Mesenteric fat pad (tissue), 1 donor: ENCODE results near the gene NEK6. TPM values are rescaled to one million over a fixed set of nuclear protein-coding genes. Genes with fewer than 3 reads are reported as not detected.

Experiments
- DNase-seq: peaks from one replicate; pipeline ENCODE4 v3.0.0-alpha.2; 2020; ENCODE audit warnings: low spot score
- total RNA-seq: library from RNA; stranded (reverse); fragmentation: NEBNext Ultra II Directional; extraction: Animal tissue kit (Norgen Biotek cat#: 25700); gene quantifications from one replicate; pipeline ENCODE4 v1.2.1, GENCODE V29; 2021
- donor health status: DM: yes; HTN: yes; CAD: no.

The NEK6 gene
- total RNA-seq, 1 donor from 2014 or later: 97.9 TPM

DNA sequence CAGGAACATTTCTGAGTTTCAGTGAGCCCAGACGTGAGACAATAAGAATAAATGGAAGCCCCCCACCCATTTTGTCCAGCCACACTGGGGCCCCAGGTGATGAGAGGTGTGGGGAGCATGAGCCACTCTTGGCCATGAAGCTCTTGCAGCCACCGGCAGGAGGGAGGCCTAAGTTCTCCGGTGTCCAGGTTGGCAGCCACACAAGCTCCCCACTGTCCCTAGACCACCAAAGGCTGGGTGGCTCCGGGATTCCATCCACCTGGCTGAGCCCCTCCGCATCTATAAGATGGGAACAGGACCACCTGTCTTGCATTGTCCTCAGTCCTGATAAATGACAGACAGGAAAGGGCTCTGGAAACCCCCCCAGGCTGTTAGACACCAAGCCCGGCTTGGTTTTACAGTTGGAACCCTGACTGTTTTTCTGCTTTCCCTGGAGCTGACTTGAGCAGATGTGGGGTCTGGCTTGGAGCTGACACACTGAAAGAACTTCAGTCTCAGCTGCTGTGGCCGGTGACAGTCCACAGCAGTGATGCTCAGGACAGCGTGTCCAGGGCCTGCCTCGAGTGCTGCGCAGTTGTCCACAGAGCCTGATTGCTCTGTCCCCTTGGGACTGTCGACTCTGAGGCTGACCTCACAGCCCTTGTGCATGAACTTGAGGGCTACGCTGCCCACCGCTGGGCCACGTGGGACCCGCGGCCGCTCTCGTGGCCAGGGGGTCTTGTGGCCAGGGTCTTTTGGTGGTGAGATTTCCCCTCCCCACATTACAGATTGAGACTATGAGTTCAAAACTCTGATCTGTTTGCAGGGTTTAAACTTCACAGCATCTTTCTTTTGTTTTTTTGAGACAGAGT lies 82.7 kb downstream of the NEK6 start:
- no peak for DNase-seq

GRCh38 chr9:124341455-124342170 lies 83.9 kb downstream of the NEK6 start:
- no peak for DNase-seq

DNA sequence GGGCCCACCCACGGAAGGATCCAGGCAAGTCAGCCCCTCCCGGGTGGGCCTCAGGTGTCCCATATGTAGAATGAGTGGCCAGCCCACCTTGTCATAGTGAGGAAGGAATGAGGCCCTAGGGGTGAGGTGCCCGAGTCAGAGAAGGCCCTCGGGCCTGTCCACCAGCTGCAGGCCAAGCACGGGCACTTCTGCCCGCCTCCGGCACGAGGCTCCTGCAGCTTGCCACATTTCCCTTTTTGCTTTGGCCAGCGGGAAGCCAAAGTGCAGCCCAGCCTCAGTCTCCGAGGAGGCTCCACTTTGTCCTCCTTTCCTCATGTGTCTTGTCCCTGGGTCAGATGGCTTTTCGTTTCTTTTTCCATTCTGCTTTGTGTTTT lies 84.6 kb downstream of the NEK6 start:
- no peak for DNase-seq

DNA sequence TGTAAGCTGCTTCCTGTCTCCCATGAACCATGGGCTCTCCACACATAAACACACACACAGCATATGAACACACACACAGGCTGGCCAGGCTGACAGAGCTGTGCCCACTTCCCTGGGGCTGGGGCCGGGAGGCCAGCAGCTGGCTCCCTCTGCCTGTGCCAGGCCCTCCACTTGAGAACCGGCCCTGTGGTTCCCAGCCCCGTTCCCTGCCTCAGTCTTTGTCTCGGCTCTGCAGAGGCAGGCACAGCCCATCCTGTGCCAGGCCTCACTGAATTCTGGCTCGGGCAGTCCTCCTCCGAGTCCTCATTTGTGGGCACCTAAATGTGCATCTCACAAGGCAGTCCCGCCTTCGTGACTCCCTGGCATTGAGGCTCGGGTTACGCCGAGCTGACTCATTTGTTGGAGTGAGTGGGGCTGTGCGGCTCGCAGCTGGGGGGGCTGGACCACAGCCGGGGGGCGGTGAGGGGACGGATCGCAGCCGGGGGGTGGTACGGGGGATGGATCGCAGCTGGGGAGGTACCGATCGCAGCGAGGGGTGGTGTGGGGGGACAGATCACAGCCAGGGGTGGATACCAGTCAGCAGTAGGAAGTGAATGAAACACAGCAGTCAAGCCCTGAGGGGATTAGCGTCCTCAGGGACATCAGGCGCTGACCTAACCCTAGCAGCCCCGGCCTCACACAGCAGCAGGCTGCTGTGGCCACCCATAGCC lies 85.2 kb downstream of the NEK6 start:
- DNase-seq: no peak

GRCh38 chr9:124343533-124344290 lies 86.0 kb downstream of the NEK6 start:
- DNase-seq: no peak

DNA sequence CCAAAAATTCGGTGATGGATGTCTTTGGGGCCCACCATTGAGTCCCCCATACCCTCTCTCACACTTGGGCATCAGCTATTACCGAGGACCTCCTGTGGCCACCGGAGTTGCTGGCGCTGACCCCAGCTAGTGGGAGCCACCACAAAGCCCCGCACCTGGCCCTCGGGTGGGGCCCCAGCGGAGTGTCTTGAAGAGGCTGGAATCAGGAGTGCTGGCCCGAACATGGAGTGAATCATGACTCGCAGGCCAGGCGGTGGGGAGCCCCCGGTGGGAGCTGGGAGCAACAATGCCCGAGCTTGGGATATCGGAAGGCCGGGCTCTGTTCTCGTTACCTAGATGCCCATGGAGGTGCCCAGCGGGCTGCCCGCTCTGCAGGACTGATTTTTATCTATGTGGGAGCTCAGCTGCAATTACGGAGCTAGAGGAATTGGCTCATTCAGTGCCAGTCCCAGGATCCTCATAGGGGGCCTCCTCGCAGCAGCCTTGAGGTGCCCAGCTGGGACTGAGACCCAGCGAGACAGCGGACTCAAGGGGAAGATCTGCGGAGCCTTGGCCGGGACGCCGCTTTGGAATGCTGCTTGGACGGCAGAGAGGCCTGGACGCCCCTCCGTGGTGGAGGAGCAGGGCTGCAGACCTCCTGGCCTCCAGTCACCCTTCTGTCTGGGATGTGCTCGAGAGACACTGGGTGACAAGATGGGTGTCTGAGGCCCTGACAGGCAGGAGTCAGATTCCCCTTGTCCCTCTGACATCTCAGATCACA lies 86.7 kb downstream of the NEK6 start:
- no peak for DNase-seq

DNA sequence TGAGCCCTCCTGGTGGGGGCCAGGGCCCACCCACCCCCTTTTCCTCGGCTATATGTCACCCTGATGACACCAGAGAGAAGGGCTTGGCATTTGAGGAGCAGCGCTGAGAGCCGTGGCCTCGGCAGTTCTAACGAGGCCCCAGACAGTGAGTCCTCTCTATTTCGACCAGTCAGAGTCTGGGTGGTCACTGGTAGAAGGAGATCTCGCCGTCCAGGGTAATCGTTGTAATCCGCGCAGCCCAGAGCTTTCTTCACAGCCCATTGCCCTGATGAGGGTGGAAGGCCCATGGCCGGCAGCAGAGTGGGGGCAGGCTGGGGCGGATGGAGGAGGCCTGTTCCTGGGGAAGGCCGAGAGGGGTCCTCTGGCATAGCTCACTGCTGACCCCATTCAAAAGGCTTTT lies 87.3 kb downstream of the NEK6 start:
- no peak for DNase-seq

GRCh38 chr9:124345751-124346281 lies 88.1 kb downstream of the NEK6 start:
- DNase-seq: no peak

DNA sequence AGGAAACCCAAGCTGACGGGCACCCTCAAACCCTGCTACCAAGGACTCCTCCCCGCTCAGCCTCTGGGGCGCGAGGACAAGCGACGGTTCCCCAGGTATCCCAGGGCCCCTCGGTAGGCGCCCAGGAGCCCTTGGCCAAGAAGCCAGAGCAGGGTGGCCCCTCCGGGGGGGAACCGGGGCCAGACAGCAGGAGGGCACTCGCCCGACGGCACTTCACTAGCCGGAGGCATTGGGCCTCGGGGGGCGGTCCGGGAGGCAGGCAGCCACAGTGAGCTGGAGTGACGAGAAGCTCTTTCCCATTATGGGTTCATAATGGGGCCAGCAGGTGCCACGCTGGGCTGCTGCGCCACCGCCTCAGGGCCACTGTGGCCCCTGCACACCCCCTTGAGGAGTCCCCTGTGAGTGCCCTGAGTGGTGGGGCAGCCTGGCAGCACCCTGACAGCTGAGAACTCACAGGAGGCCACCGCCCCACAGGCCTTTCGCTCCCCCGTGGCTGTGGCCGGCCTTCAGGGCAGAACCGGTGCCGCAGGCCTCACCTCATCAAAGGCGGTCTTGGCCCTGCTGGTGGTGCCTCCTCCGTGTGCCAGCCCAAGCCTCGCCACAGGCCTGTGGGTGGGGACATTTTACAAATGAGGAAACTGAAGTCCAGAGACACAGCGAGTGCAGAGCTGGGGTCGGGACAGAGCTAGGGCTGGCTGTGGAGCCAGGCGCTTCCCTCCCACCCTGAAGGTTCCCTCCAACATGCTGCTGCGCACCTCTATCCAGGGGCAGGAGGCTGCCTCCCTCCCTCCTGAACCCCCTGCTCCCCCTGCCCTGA lies 88.8 kb downstream of the NEK6 start:
- no peak for DNase-seq

DNA sequence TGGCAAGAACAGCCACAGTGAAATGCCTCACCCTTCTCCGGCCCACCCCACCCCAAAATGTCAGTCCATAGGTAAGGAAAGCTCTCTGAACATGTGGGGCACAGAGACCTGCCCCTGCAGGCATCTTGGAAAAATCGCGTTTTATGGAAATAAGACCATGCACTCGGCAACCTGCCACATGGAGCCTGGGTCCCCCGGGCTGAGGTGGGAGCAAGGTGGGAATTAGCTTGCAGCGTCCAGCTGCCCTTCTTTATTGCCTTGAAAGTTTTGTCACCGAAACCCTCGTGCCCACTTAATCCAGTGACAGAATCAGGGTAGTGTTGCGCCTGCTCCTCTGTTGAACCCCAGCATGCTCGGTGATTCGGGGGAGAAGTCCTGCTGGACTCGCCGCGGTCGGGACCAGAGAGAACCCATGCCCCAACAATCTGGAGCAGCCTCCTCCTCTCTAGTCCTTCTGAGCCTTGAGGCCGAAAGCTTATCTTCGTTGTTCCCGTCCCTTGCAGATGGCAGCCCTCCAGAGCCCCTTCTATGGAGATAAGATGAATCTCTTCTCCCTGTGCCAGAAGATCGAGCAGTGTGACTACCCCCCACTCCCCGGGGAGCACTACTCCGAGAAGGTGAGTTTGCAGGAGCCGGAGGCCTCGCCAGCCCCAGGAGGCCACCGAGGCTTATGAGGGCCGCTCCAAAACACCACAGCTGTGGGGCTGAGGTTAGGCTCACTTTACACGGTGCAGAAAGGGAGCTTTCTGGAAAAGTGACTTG lies 89.6 kb downstream of the NEK6 start:
- no peak for DNase-seq

DNA sequence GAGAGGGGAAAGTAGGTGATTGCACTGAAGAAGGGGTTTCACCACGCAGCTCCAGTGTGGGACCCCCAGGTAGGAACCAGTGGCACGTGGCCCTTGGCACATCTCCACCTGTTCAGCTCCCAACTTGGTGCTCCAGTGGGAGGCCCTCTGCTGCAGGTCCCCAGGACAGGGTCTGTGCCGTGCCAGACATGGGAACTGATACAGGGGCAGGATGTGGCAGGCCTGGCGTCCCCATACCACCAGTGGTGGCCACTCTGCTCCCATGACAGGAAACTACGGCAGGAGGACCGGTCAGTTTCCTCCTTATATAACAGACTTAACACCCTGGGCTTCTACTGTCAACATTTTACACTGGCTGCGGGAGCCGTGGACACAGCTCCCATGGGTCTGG lies 90.2 kb downstream of the NEK6 start:
- DNase-seq: no peak

- DNase-seq: peak; percentile 16
Observed at GRCh38 chr9:124348363-124348762, 90.6 kb downstream of the NEK6 start.

GRCh38 chr9:124348831-124349230 lies 91.1 kb downstream of the NEK6 start:
- DNase-seq: peak; percentile 81

- DNase-seq: peak; percentile 76
Observed at GRCh38 chr9:124349267-124349666, 91.5 kb downstream of the NEK6 start.

DNA sequence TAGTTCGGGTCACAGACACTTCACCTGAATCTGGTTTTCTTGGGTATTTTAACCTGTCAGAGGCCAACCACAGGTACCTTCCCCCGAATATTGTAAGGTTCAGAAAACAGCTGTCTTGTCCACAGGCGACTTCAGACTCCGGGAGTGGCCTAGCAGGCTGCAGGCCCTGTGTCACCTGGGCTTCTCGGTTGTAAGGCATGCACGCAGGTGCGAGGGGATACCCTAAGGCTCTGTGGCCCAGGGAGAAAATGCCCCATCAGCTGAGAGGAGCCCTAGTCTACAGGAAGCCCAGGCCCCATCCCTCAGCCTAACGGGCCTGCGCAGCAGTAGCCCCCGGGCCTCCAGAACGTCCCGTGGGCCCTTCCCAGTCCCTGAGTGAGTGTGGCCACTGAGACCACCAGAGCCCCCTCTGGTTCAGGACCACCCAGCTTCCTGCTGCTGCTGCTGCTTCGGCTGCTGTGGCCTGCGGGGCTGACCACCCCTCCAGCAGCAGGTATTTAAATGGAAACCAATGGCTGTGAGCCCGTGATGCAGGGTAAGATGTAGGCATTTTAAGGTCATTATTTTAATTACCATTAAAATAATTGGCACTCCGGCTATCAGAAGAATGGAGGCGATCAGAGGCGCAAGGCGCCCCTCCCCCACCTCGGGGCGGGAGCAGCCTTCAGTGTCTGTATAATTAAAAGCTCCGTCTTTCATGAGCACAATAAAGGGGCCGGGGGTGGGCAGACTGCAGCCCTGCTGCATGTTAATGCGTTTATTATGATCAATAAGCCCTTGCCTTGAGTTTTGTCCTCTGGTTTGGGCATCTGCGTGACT lies 92.1 kb downstream of the NEK6 start:
- DNase-seq: peak; percentile 24

- DNase-seq: peak; percentile 71
Observed at GRCh38 chr9:124350494-124351263, 92.9 kb downstream of the NEK6 start.
